Hematopoietic multipotent progenitor cell treated with erythropoietin and hydrocortisone succinate and interleukin-3 and kit ligand, for 15 days (in vitro differentiated cells): ENCODE results near the gene YY2.
"Not testable (repeated sequence)": the region's sequence is repeated elsewhere in the genome, so short reads cannot be mapped to it uniquely, and the experiment has no call there.

ENCODE experiments used
- DNase-seq: peaks from one replicate; pipeline ENCODE4 v3.0.0-alpha.2; 2015; ENCODE audit warnings: low spot score

YY2 gene

GRCh38 chrX:21855937-21856415 lies at the start of gene YY2:
TSS of gene YY2 (plus strand) at chrX:21855987. CDS start at chrX:21856485, 498 bp downstream.
- DNase-seq, result no peak

DNA sequence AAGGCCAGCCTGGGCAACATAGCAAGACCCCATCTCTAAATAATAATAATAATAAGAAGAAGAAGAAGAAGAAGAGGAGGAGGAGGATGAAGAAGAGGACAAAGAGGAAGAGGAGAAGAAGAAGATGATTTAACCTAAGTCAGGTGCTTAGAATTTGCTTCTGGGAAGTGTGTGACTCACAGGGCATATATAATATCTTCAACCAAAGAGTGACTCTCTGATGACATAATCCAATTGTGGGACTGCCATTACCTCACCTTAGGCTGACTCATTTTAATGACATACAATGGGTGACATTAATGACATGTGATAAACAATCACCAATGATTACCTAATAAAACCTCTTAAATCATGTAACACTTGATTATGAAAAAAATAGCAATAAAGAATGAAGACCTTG lies 49.1 kb upstream of the YY2 start:
- no peak for DNase-seq

- no peak for DNase-seq
These were observed 44.0 kb upstream of the YY2 start for GRCh38 chrX:21811832-21812231.

DNA sequence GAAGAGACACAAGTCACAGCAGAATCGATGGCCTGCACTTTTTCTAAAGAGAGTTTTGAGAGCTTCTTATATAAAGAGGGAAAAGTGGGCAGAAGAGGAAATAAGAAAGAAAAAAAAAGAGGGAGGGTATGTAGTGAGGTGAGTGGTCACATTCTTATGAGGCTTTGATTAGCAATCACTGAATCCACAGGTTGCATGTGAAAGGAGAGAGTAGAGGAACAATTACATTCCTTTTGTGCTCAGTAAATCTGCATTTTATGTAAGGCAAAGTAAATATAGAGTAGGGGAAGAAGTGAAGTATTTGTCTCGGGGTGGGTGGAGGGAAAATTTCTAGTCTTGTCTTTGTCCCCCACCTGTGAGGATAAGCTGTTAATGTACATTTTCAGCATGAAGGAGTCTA lies 43.2 kb upstream of the YY2 start:
- no peak for DNase-seq

GRCh38 chrX:21813612-21814368 lies 42.0 kb upstream of the YY2 start:
- no peak for DNase-seq

GRCh38 chrX:21816136-21816535 lies 39.7 kb upstream of the YY2 start:
- DNase-seq, result no peak

DNA sequence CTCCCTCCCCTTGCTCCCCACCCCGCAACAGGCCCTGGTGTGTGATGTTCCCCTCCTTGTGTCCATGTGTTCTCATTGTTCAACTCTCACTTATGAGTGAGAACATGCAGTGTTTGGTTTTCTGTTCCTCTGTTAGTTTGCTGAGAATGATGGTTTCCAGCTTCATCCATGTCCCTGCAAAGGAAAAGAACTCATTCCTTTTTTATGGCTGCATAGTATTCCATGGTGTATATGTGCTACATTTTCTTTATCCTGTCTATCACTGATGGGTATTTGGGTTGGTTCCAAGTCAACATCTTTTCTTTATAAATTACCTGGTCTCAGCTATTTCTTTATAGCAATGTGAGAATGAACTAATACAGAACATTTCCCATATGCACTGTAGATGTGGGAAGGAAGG lies 35.6 kb upstream of the YY2 start:
- DNase-seq, result not testable (repeated sequence)

DNA sequence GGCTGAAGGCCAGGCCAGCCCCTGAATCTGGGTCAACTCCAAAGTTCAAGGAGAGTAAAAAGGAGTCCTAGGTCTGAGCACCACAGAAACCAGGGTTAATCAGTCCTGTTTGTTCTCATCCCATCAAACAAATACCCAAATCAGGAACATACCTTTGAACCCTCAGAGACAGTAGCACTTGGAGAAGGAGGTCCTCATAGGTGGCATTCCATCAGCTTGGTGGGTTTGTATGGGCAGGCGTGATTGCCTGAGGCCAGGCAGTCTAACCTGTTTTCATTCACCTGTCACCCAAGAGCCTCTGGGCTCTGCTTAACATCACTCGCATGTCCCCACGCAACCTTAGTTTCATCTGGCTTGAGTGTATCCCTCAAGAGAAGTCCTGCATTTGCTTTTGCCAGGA lies 33.9 kb upstream of the YY2 start:
- no peak for DNase-seq

DNA sequence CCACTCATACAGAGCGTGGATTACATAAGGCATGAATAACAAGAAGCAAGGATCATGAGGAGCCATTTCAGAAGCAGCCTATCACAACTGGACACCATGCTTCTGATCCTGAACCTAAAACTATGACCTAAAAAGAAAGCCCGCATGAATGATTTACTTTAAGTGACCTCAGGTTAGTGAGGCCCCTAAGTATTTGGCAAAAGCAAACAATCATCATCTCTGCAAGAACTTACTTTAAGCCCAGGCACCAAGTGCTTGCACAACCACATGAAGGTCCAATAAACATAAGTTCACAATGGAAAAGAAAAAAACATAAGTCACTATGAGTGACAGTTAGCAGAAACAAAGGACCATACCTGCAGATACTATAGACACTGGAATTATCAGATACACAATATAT lies 24.3 kb upstream of the YY2 start:
- no peak for DNase-seq

- DNase-seq, result no peak
These were observed 18.7 kb upstream of the YY2 start for GRCh38 chrX:21837056-21837455.

DNA sequence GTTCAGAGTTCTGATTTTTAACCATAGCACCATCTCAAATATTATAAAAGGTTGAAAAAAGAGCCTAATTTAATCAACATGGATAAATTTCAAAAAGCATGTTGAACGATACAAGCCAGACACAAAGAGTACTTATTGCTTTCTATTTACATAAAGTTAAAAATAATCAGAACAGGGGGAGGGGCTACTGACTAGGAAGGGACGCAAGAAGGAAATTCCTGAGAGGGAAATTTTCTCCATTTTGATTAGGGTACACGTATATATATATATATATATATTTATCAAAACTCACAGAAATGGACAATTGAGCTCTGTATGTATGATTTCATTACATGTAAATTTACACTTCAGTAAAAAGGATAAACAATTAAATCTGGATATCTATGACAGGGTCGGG lies 16.9 kb upstream of the YY2 start:
- DNase-seq, result no peak

DNA sequence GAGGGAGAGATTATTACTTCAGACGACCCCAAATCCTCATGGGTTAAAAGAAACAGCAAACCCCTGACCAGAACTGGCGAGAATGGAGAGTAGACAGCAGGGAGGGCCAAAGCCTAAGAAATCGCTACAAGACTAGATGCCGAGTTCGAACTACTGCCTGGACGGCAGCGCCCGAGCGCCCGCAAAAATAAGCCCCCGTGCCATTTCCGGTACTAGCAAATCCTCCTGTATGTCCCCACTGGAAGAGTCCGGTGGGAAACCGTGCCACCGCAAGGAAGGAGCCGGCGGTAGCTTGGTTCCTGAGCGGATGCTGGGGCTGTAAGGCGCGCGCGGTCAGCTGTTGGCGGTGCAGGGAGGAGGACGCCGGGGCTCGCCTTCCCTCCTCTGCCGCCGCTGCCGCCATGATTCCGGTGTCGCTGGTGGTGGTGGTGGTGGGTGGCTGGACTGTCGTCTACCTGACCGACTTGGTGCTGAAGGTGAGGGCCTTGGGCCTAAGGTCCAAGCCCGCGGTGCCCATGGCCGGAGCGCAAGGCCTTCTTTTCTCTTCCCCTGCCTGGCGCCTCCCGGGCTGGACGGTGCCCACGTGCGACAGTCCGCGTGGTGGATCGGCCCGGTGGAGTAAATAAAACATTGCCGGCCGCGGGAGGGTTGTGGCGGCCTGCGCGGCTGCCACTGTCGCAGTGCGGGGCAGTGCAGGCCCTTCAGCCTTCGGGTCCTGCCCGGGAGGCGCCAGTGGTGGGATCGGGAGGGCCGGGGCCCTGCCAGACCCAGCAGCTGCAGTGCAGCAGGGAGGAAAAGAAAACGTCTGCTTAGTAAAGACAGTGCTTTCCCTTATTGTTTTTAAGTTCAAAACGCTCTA lies 16.2 kb upstream of the YY2 start, which contains the start of gene MBTPS2:
Gene MBTPS2, plus strand, starts transcription at position 284 of the 859 bp plus-strand sequence. Its CDS starts 118 bp downstream, at position 402.
- peak; percentile 65 for DNase-seq

DNA sequence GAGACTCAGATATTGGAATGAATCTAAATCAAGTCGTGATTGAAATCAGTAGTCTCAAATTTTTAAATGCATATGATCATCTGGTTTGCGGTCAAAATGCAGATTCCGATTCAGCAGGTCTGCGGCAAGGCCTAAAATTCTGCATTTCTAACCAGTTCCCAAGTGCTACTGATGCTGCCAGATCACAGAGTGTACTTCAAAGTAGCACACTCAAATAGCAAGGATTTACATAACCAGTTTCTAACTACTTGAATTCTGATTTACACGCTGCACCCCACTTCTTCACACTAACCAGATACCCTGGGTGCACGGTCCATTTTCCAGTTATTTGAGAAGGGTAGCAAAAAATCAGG lies 15.6 kb upstream of the YY2 start:
- DNase-seq, result no peak

GRCh38 chrX:21843179-21843578 lies 12.6 kb upstream of the YY2 start:
- DNase-seq, result no peak

GRCh38 chrX:21845096-21845495 lies 10.7 kb upstream of the YY2 start:
- DNase-seq, result no peak

- no peak for DNase-seq
These were observed 8.4 kb upstream of the YY2 start for GRCh38 chrX:21847342-21847741.

- no peak for DNase-seq
These were observed 2.2 kb upstream of the YY2 start for GRCh38 chrX:21853578-21853977.

- DNase-seq, result no peak
These were observed 717 bp downstream of the YY2 start for GRCh38 chrX:21856504-21856903.

- DNase-seq, result no peak
These were observed 7.5 kb downstream of the YY2 start for GRCh38 chrX:21863241-21863640.

GRCh38 chrX:21865436-21865835 lies 9.6 kb downstream of the YY2 start:
- no peak for DNase-seq

- no peak for DNase-seq
These were observed 14.7 kb downstream of the YY2 start for GRCh38 chrX:21870494-21870893.

DNA sequence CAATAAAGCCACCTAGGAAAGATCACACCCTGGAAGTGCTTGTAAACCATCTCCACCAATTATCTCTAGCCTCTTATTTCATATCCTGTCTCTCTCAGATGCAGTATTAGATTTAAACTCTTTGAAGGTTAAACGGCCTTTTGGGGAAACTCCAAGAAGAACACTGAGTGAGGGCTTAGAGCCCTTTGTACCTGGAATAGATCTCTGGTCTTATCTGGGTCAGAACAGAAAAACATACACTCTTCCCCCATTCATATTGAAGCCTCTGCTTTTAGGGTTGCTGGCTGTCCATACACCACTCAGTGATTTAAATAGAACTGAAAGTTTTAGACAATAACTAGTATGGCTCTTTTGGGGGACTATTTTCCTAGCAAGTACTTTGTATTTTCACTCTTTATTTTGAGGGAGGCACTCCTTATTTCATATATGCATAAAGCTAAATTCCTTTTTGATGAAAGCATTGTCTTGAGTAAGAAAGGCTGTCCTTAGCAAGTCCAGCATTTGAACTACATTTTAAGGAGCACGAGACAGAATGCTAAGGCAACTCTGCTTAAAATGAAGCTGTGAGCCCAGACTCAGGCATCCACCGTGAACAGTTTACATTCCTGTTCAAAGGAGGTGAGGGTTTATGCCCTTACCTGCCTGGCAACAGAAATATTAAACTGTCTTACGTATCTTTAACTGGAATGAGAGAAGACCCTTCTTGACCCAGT lies 17.4 kb downstream of the YY2 start:
- no peak for DNase-seq

DNA sequence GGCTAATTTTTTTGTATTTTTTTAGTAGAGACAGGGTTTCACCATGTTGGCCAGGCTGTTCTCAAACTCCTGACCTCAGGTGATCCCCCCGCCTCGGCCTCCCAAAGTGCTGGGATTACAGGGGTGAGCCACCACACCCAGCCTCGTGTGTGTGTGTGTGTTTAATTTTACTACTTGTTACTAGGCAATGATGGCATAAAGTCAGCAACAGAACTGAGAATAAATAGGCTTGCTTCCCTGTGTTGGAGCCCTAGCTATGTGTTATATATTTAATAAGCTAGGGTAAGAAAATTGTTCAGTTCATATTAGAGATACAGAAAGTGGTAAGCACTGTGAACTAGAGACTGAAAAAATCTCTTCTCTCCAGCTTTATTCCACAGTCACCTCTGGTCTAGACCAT lies 18.4 kb downstream of the YY2 start:
- not testable (repeated sequence) for DNase-seq
